OCI-M2 (cell line): ENCODE results near the gene PCCA.
"Not testable (repeated sequence)": the region's sequence is repeated elsewhere in the genome, so short reads cannot be mapped to it uniquely, and the experiment has no call there.

ENCODE experiments used
- DNase-seq: peaks from one replicate; lab custom pipeline; 2025; ENCODE audit not compliant: unreplicated experiment; lab: John Stamatoyannopoulos, UW

Gene PCCA

GRCh38 chr13:100521851-100522617 lies 433.1 kb downstream of the PCCA start:
- no peak for DNase-seq

GRCh38 chr13:100522618-100523309 lies 433.9 kb downstream of the PCCA start:
- no peak for DNase-seq

GRCh38 chr13:100523411-100523810 lies 434.5 kb downstream of the PCCA start:
- no peak for DNase-seq

GRCh38 chr13:100523981-100524386 lies 435.1 kb downstream of the PCCA start:
- no peak for DNase-seq

GRCh38 chr13:100524688-100525087 lies 435.8 kb downstream of the PCCA start:
- DNase-seq, result not testable (repeated sequence)

- DNase-seq, result no peak
Observed at GRCh38 chr13:100525453-100526317, 436.8 kb downstream of the PCCA start.

GRCh38 chr13:100526318-100527000 lies 437.6 kb downstream of the PCCA start:
- DNase-seq, result no peak

GRCh38 chr13:100527644-100528043 lies 438.8 kb downstream of the PCCA start:
- DNase-seq, result no peak

- DNase-seq, result no peak
Observed at GRCh38 chr13:100528353-100528752, 439.5 kb downstream of the PCCA start.

- no peak for DNase-seq
Observed at GRCh38 chr13:100528820-100529219, 439.9 kb downstream of the PCCA start.

- no peak for DNase-seq
Observed at GRCh38 chr13:100529666-100530377, 440.9 kb downstream of the PCCA start.

- DNase-seq, result no peak
Observed at GRCh38 chr13:100530671-100531213, 441.8 kb downstream of the PCCA start.

GRCh38 chr13:100532090-100532766 lies 443.3 kb downstream of the PCCA start:
- DNase-seq, result no peak

- no peak for DNase-seq
Observed at GRCh38 chr13:100532836-100533435, 444.0 kb downstream of the PCCA start.

- no peak for DNase-seq
Observed at GRCh38 chr13:100533588-100534041, 444.7 kb downstream of the PCCA start.

GRCh38 chr13:100534147-100534843 lies 445.4 kb downstream of the PCCA start:
- DNase-seq, result no peak

- DNase-seq, result no peak
Observed at GRCh38 chr13:100534911-100535310, 446.0 kb downstream of the PCCA start.

- no peak for DNase-seq
Observed at GRCh38 chr13:100535426-100536135, 446.7 kb downstream of the PCCA start.
